Epithelial cell of esophagus (primary cell): Measurements from ENCODE around the gene RALGAPA2.

Experiments used
- DNase-seq: peaks from one replicate; pipeline ENCODE4 v3.0.0; 2010; ENCODE audit warnings: low read depth
- H3K4me3 ChIP-seq: 2 replicates; pipeline ENCODE4 v1.5.1; 2011; ENCODE audit warnings: mild to moderate bottlenecking, low read length, control low read depth
- CTCF ChIP-seq: IDR thresholded peaks from 2 replicates; pipeline ENCODE4 v1.5.1; 2011; ENCODE audit warnings: low read depth, mild to moderate bottlenecking, low read length, control low read depth, inconsistent platforms; ENCODE audit not compliant: insufficient read depth; ENCODE audit errors: missing control alignments

Gene RALGAPA2

GRCh38 chr20:20454367-20454766 is 258.1 kb downstream of the RALGAPA2 start:
- H3K4me3 ChIP-seq, result no peak overlapping the region
- no peak for DNase-seq
- no peak for TF ChIP-seq CTCF

DNA sequence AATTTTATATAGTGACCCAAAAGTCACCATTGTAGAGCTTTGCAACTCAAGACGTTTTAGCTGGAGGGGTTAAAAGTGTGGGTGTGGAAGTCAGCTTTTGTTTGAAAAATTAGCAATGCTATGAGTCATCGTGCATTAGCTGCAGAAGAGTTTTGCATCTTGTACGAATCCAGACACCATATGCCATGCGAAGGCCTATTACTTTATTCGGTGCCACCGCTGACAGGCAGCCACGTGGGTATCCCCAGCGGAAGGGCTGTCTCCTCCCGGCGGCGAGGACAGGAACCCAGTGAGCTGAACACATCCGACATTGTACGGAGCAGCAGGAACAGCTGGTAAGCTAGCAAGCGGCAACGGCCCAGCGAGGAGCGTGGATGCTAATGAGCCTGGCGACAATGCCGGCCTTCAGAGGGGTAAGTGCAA is 260.2 kb downstream of the RALGAPA2 start:
- no peak overlapping the region for H3K4me3 ChIP-seq
- TF ChIP-seq CTCF, result no peak
- DNase-seq, result peak; percentile 84

DNA sequence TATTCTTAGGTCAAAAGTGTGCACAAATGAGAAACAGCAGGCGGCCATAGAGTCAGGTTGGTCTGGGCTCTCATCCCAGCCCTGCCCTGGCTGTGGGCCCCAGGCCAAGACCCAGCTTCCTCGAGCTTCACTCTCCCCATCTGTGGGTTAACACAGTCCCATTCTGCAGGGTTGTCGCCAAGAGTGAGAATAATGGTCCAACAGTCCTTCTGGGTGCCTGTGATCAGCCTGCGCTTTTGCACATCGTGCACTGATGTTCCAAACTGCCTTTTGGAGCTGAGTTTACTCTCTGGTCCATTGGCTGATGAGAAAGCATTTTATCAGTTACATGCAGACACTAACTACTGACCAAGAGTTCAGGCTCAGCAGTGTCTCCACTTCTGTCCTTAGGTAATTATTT is 261.9 kb downstream of the RALGAPA2 start:
- no peak for TF ChIP-seq CTCF
- no peak for DNase-seq
- no peak overlapping the region for H3K4me3 ChIP-seq

GRCh38 chr20:20448881-20449280 is 263.6 kb downstream of the RALGAPA2 start:
- TF ChIP-seq CTCF, result no peak
- no peak for DNase-seq
- no peak overlapping the region for H3K4me3 ChIP-seq

DNA sequence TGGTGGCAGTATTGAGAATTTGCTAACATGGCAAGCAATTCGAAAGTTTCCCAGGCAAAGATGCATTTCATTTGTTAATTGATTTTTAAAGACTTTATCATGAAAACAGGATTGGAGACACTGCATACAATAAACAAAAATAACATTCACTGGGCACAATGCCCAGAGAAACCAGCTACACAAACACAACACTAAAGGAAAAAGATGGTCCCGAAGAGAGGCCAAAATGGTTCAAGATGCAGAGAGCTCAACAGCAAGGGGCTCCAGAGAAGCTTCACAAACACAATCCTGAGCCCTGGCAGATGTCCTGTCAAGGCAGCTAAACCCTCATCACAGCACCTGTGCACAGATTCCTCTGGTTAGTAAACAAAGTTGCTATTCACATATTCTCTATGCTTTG is 265.2 kb downstream of the RALGAPA2 start:
- DNase-seq, result no peak
- no peak overlapping the region for H3K4me3 ChIP-seq
- no peak for TF ChIP-seq CTCF

DNA sequence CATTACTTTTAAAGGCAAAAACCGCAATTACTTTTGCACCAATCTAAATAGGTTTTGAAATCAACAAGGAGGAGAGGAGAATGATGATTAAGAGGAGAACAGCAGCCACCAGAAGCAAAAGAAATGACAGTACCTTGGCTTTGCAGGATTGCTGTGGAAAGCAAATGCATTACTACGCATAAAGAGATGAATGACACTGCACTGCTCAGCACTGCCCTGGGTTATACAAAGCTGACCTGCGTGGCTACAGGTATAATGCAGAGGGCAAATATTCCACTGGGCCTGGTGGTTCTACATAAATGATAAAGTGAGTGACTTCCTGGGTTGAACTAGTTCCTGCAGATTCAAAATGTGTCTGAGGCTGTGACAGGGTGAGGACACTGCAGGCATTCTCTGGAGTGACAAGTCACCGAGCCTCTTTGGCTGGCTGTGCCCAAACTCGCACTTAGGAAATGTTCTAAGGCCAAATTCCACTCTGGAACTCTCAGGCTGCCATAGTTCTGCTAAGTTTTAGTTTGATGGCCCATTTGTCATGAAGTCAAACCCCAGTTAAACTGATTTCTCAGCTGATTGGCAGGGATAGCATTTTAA is 265.9 kb downstream of the RALGAPA2 start:
- no peak for DNase-seq
- H3K4me3 ChIP-seq, result no peak overlapping the region
- TF ChIP-seq CTCF, result no peak

GRCh38 chr20:20446001-20446400 is 266.4 kb downstream of the RALGAPA2 start:
- no peak overlapping the region for H3K4me3 ChIP-seq
- no peak for DNase-seq
- no peak for TF ChIP-seq CTCF
